DMS 273 treated with DMSO at 0.1 percent for 48 hours (cell line): ENCODE data around the gene SFSWAP.
"Not testable (repeated sequence)": the region's sequence is repeated elsewhere in the genome, so short reads cannot be mapped to it uniquely, and the experiment has no call there.

Source experiments
- DNase-seq: peaks from one replicate; lab custom pipeline; 2025; lab: John Stamatoyannopoulos, UW

SFSWAP gene

DNA sequence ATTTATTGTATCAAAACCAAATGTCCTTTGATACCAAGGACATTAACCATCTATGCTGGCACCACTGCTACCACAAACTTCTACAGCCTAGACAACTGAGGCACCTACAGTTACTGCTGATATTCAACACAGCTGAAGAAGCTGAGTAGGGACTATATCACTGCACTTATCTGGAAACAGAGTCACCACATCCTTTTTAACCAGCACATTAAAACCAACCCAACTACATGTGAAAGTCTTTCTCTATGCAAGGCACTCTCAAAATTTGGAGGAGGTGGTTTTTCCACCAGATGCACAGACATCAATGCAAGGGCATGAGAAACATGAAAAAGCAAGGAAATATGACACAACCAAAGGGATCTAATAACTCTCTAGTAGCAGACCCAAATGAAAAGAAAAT is 7.7 kb upstream of the SFSWAP start:
- no peak for DNase-seq

DNA sequence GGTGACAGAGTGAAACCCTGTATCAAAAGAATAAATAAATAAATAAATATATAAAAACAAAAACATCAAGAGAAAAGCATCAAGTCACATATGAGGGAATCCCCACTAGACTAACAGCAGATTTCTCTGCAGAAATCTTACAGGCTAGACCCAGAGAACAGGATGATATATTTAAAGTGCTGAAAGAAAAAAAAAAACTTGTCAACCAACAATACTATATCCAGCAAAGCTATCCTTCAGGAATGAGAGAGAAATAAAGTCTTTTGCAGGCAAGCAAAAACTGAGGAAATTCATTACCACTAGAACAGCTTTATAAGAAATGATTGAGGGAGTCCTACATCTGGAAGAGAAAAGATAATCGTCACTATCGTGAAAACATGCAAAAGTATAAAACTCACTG is 6.4 kb upstream of the SFSWAP start:
- no peak for DNase-seq

- DNase-seq = not testable (repeated sequence)
These were observed 4.2 kb upstream of the SFSWAP start for GRCh38 chr12:131706709-131707108.

DNA sequence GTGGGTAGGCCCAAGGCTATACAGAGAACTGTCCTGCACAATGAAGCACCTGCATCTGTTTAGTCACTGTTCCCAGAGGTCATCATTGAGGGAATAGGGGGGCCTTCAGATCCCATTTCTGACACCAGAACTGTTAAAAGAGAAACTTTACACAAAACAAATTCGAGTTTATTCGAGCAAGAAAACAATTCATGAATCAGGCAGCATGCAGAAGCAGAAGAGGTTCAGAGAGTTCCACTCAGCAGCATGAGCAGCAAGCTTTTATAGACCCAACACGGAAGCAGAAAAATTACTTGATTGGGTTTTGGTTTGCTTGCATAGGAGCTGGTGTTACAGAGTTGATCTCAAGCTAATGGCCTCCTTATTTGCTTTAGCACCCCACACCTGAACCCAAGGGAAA is 1.7 kb upstream of the SFSWAP start:
- DNase-seq = no peak

GRCh38 chr12:131711551-131712205 is 788 bp downstream of the SFSWAP start:
- no peak for DNase-seq

DNA sequence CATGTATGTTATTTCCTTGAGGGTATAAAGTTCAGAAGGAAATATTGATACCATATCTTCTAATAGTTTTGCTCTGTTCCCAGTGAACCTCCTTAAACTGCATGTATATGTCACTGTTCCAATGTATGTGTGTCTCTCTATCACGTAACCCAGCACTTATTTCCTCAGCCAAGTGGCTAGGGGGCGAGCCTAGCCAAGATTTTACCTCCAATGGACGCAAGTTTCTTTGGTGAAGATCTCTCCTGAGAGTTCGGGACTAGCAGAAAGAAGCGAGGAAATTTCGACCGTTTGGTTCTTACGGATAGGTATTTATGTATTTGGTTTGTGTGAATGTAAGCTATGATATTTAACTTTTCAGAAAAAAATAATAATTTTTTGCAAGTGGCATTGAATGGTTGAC is 2.5 kb downstream of the SFSWAP start:
- DNase-seq = no peak

DNA sequence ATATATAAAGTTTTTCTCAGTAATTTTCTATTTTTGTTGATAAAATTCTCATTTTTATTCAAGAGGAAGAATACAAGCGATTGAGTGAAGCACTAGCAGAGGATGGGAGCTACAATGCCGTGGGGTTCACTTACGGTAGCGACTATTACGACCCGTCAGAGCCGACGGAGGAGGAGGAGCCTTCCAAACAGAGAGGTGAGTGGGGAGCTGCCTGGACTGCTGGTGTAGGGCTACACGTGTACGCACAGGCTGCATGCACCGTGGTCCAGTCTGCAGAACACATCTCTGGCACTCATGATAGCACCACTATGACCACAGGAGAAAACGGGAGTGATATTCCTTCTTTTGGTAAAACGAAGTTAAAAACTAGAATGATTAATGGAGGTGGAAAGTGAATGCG is 3.9 kb downstream of the SFSWAP start:
- no peak for DNase-seq

GRCh38 chr12:131716282-131716681 is 5.4 kb downstream of the SFSWAP start:
- no peak for DNase-seq

DNA sequence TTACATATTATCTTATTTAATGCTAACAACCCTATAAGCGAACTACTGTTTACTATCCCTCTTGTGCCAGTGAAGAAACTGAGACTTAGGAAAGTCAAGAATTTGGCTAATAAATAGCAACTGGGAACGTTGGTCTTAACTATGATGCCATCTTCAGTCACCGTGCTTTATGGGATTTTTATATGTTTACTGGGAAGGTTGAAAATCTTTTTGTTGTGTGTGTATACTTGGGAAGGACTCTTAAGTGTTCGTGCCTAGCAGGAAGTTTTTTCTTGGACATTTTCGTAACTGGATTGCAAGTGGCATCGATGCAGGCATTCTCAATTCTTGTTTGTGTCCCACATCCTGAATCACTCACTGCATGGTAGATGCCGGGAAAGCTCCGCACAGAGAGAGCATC is 9.4 kb downstream of the SFSWAP start:
- no peak for DNase-seq

DNA sequence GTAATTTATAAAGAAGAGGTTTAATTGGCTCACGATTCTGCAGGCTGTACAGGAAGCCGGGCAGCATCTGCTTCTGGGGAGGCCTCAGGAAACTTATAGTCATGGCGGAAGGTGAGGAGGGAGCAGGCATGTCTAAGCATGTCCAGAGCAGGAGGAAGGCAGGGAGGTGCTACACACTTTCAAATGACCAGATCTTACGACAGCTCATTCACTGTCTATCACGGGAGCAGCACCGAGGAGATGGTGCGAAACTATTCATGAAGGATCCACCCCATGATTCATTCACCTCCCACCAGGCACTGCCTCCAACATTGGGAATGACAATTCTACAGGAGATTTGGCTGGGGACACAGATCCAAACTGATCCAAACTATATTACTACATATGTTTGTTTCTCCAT is 10.0 kb downstream of the SFSWAP start:
- no peak for DNase-seq

DNA sequence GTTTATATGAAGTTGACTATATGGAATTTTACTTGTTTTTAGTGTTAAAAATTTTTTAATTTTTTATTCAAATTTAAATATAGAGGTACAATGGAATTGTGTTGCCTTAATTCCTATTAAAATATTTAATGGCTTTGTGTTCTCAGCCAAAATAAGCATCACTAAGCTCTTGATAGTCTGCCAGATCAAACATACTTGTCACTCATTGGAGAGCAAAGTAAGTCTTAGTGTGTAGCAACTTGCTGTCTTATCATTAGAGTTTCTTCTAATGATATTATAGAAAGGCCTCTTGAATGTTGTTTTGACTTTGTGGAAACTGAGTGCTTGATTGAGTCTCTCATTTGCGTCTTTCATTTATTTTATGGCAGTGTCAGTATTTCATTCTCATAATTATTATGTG is 10.7 kb downstream of the SFSWAP start:
- no peak for DNase-seq

DNA sequence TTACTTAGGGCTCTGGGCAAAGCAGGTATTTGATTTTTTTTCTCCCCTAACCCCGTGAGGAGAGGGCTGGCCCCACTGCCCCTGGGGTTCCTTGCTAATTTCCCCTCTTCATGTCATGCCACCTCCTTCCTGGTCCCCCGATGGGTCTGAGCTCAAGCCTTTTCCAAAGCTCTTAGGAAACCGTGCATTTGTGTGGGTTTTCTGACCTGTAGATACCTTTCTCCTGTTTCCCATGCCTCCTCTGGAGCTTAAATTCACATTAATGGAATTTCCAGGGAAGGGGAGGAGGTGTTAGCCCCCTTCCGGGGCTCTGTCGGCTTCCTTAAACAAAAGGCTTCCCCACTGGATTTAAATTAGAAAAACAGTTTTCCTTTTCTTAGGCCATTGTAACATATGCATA is 12.6 kb downstream of the SFSWAP start:
- no peak for DNase-seq

DNA sequence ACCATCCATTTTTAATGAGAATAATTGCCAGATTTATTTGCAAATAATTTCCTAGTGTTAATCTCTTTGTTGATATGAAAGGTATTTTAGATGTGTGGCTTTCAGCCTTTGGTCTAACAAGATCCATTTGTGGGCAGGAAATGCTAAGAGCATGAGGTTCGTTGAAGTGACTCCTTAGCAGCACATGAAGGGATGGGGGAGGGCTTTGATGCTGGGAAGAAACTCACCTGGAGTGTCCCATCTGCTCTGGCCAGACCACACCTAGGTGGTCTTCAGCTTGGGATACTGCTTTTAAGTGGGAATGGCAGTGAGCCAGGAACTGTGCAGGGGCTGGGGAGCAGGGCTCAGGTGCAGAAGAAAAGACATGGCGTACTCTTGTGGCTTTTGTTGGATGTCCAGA is 13.6 kb downstream of the SFSWAP start:
- DNase-seq = no peak

GRCh38 chr12:131725503-131725902 is 14.6 kb downstream of the SFSWAP start:
- no peak for DNase-seq

- DNase-seq = no peak
These were observed 17.8 kb downstream of the SFSWAP start for GRCh38 chr12:131728720-131729119.

DNA sequence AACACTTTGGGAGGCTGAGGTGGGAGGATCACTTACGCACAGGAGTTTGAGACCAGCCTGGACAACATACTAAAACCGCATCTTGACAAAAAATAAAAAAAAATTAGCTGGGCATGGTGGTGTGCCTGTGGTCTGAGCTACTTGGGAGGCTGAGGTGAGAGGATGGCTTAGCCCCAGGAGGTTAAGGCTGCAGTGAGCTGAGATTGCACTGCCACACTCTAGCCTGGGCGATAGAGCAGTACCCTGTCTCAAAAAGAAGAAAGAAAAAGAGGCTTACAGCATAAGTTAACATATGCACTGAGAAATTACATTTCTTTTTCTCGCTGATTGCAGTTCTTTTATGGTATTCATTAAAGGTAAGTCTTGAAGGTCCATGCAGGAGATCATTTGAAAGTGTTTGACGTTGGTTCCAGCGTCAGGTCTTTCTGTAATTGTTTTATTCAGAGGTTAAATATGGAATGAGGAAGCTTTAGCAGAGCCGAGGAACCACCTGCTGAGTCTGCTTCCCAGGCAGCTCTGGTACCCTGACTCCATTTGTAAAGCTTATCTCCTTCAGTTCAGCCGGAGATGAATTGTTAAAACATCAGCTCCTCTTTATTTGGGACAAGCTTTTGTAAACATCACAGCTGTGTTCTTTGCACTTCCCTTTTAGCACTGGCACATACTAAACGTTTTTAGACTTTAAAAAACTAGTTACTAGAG is 18.5 kb downstream of the SFSWAP start:
- no peak for DNase-seq

DNA sequence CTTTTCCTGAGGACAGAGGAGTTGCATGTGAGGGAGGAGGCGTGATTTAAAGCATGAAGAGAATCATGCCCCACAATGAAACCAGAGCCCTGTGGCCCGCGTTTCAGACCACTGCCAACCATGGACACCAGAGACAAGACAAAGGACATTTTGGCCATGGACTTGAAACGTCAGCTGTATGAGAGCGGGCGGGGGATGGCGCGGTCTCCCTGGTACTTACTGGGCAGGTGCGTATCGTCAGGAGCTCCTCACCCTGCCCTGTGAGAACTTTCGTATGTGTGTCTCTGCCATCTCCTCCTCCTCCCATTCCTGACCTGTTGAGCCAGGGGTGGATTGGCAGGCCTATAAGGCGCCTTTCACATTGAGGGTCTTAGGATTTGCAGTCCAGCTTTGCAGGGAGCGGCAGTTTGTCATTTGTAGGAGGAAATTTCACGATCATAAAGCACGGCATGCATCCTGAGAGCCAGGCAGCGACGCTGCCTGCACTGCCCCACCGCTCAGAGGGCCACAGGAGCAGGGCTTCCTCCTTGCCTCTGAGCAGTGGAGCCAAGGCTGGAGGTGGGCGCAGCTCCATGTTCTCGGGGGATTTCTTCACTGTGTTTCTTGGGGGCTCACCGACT is 22.2 kb downstream of the SFSWAP start:
- no peak for DNase-seq

DNA sequence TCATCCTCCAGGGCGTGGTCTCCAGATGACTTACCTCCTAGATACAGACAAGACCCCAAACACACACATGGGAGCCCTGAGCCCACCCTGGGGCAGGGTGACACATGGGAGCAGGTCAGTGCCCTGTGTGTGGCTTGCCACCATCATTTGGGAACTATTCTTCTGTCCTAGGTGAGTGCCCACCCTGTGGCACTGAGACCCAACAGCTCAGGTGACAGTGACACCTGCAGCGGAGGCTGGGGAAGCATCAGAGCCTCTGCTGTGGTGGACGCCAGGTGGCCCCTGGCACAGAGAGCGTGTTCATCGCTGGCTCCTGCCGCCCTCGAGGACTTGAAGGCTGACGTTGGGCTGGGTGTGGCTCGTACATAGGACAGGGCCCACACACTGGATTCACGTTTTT is 23.0 kb downstream of the SFSWAP start:
- DNase-seq = no peak

- DNase-seq = no peak
These were observed 23.7 kb downstream of the SFSWAP start for GRCh38 chr12:131734336-131735152.

DNA sequence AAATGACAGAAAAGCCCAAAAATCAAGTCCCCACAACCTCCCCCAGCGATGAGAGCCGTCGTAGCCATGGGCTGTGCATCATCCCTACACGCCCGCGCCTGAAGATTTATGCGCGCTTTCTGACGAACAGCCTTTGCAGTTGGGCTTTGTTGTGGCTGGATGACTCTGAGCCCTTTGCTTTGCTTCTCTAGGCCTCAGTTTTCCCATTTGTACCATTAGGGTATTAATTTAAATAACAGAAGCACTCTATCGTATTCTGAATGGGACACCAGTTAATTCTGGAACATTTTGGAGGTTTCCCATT is 24.2 kb downstream of the SFSWAP start:
- DNase-seq = no peak

DNA sequence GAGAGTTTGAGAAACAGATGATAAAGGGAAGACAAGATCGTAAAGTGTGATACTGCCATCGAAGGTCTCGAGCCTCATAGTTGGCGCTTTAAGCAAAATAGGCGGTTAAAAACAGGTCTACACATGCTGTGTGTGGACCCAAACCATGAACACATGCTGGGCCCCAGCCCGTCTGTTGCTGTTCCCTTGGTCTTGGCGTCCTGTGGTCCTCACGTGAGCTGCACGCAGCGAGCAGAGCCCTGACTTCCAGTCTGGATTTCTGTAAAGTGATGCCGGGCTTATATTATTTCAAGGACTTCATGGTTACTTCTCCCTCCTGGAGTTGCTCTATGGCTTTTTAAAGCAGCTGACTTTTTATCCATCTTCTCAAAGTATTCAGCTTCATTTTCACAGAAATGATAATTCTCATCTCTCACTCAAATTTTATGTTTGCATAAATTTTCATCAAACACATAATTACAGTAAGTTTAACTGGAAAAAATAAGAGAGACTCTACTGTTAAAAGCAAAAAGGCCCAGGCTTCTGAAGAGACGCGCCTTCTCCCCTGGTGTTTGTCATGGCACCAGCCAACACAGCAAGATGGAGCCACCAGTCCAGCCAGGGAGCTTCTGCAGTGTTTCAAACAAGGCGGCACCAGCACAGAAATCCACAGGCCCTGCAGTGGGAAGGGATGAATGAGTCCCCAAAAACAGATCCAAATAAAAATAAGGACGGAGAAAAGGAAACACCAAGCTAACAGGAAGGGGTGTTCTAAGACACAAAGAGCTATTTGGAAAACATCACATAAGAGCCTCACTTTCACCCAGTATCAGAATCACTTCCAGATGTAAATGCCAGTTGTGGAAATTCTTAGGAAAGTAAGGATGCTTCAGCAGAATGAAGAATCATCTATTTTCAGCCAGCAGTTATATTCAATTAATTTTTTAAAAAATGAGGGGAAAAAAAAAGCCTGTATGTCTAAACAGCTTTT is 24.9 kb downstream of the SFSWAP start:
- no peak for DNase-seq
